Stimulated activated CD8-positive, alpha-beta memory T cell treated with anti-CD3 and anti-CD28 coated beads, Interleukin-12 subunit alpha, Interleukin-12 subunit beta, amount 100 ng/mL, for 1 hour (primary cell): ENCODE measurements around the gene NPBWR2.
A peak's percentile ranks its signal among the peaks of the same experiment; 100 is the strongest.

Experiments used
- DNase-seq: peaks from one replicate; pipeline ENCODE4 v3.0.0-alpha.2; 2020; ENCODE audit warnings: low read depth

The NPBWR2 gene

DNA sequence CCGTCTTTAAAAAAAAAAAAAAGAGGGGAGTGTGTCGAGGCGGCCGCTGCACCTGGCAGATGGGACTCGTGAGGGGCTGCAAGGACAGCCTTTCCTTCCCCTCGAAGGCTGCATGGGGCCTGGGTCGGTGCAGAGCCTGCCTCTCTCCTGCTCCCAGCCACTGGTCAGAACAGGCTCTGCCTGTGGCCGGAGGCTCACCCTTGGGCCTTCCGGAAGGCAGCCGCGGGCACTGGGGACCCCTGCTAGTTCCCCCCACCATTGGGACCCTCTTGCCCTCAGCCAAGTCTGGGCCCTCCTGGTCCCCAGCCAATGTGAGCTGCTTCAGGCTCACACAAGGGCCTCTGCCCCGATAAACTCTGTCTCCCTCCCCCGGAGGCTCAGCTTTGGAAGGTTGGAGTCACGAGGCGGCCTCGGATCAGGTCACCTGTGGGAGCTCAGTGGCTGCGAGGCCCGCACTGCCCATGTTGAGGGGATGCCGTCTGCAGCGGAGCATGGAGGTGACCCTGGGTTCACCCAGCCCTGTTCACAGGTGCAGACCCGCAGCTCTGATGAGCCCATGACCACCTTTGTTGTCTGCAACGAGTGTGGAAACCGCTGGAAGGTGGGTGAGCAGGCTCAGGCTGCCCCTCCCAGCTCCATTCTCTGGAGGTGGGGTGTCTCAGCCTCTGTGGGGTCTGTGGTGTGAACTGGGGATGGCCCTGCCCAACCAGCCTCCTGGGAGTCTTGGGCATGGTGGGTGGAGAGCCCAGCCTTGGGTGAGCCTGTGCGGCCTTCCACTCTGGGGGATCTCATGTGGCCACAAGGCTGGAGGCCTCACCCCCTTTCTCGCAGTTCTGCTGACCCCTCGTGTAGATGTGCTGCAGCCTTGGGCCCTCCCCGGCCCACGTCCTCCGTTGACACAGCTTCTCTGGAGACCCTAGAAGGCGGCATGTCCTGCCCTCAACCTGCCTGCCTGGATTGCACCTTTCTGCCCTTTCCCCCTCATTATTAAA lies 35.7 kb downstream of the NPBWR2 start:
- DNase-seq = no peak

DNA sequence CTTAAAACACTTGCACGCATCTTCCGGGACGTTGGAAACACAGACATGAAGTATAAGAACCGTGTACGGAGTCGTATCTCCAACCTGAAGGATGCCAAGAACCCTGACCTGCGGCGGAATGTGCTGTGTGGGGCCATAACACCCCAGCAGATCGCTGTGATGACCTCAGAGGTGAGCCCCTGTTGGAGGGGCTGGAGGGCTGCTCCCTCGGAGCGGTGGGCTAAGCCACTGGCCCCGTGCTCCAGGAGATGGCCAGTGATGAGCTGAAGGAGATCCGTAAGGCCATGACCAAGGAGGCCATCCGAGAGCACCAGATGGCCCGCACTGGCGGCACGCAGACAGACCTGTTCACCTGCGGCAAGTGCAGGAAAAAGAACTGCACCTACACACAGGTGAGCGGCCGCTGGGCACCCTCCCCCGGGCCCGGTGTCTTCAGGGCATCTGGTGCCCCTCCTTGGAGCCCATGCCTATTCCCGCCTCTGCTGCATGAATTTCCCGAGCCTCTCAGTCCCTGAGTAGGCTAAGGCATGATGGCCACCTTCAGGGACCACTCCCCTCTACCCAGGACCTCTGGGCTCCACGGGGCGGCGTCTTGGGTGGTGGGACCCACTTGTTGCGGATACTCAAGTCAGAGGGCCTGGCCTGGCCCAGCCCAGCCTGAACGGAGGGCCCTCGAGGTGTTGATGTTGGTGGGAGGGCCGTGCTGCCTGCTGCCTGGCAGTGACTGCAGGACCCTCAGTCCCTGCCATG lies 36.9 kb downstream of the NPBWR2 start:
- DNase-seq = no peak

DNA sequence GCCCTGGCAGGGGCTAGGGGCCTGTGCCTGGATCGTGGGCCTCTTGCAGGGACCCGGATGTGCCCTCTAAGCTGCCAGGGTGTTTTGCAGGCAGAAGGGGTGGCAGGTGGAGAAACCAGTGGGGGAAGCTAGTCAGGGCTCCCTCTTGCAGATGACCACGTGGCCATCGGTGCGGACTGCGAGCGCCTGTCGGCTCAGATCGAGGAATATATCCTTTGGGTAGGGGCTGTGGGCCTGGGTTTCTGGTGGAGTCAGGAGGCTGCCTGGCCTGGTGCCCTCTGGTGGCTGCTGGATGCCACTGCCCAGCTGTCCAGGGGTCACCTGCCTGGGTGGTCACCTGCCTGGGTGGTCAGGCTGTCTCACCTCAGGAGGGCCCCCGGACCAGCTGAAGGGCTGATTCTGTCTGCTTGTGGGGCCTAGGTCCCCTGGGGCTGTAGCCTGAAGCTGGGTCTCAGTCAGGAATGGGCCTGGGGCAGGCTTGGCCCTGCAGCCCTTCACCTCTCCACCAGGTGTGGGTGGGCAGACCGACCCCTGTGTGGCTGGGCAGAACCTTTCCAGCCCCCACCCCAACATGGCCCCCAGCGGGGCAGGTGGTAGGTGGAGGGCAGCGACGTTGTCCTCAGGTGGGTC lies 37.6 kb downstream of the NPBWR2 start:
- DNase-seq = no peak

DNA sequence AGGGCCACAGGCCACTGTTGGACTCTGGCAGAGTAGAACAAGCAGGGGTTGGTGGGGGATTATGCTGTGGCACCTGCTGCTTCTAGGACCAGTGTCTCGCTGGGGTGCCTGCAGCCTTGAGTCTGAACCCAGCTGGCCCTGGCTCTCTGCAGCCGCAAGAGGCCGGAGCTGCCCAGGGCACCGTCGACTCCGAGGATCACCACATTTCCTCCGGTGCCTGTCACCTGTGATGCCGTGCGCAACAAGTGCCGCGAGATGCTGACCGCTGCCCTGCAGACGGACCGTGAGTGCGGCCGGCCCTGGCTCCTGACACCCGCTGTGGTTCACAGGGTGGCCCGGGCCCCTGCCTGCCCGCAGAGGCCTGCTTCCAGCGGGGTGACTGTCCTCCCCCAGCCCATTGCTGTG lies 38.2 kb downstream of the NPBWR2 start:
- no peak for DNase-seq

DNA sequence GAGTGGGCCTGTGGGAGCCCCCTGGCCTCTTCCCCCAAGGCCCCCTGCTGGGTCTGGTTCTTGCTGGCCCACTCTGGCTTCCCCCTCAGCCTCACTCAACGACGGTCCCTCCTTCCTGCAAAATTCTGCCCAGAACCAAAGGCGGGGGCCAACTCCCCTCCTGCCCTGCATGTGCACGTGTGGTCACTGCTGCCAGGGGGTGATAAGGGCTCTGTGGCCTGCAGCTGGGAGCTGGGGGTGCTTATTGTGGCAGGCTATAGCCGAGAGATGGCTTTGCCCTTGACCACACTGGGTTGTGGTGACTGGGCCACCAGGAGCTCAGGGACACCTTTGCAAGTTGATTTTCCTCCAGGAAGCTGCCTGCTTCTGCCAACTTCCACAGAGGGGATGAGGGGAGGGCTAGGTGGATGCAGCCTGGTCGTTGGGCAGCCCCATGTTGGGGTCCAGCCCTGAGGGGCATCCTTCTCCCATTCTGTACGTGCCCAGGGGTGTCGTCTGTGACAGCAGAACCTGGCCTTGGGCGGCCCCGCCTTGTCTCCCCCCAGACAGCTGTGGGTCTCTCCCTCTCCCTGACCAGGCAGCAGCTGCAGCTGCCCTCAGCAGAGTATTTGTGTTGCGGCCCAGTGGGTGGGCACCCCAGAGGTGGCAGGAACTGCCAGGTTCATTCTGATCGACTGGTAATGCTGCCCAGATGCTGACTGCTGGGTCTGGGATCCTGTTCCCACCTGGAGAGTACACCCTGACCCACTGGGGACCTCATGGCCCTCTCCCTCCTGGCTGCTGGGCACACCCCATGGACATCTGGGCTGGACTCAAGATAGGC lies 38.8 kb downstream of the NPBWR2 start:
- no peak for DNase-seq

DNA sequence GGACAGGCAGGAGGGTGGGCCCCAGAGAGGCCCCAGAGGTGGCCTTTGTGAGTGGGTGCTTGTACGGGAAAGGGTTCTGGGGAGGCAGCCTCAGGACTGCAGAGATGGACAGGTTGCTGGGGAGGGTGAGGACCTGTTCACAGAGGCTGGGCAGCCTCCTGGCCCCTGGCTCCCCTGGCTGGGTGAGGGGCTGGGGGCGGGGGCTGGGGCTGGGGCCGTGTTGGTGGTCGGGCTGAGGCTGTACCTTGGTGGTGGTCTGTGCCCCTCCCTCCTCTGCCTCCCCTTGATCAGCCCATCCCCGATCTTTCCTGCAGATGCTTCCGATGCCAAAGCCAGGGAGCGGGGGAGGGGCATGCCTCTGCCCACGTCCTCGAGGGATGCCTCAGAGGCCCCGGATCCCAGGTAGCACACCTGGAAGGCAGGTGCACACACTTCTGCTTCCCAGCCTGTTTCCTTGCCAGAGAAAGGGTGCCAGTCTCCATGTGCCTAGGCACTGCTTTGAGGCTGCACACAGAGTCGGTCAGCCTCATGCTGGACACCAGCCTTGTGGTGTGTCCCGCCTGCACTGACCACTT lies 39.5 kb downstream of the NPBWR2 start:
- no peak for DNase-seq

DNA sequence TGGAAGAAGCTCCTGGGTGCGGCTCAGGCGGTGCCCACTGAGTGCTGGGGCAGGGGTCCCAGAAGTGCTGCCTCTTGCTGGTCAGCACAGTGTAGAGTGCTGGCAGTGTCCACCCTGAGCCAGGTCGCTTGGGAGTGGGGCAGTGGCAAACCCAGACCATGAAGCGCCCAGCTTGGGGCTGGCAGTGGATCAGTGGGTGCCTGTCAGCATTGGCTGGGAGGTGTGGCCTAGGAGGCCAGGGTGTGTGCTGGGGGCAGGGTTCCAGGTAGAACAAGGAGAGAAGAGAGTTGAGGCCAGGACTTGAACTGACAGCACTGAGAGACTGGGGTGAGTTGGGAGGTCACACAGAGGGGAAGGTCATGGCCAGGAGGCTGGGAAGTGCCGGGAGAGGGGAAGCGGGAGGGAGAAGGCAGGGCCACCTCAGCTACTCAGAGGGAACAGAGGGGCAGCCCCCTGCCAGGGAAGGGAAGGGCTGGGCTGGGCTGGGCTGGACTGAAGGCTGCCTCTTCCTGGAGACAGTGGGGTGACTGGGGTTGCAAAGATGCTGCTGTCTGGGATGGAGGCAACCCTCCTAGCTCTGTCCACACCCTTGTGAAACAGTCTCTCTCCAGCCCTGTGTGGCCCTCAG lies 40.2 kb downstream of the NPBWR2 start:
- DNase-seq = no peak

DNA sequence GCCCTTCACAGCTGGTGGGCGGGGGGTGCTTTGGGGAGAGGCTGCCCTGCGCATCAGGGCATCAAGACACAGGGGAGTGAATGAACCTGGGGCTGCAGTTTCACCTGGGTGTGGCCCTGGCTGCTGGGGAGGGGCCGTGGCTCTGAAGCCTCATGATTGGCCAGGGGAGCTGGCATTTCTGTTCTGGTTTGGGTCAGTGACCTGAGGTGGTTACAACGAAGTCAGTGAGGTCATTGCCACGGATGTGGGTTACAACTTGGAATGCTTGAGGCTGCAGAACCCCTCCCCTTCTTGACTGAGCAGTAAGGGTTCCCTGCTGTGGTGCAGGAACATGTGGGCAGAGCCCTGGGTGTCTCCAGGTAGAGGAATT lies 41.4 kb downstream of the NPBWR2 start:
- DNase-seq = no peak

DNA sequence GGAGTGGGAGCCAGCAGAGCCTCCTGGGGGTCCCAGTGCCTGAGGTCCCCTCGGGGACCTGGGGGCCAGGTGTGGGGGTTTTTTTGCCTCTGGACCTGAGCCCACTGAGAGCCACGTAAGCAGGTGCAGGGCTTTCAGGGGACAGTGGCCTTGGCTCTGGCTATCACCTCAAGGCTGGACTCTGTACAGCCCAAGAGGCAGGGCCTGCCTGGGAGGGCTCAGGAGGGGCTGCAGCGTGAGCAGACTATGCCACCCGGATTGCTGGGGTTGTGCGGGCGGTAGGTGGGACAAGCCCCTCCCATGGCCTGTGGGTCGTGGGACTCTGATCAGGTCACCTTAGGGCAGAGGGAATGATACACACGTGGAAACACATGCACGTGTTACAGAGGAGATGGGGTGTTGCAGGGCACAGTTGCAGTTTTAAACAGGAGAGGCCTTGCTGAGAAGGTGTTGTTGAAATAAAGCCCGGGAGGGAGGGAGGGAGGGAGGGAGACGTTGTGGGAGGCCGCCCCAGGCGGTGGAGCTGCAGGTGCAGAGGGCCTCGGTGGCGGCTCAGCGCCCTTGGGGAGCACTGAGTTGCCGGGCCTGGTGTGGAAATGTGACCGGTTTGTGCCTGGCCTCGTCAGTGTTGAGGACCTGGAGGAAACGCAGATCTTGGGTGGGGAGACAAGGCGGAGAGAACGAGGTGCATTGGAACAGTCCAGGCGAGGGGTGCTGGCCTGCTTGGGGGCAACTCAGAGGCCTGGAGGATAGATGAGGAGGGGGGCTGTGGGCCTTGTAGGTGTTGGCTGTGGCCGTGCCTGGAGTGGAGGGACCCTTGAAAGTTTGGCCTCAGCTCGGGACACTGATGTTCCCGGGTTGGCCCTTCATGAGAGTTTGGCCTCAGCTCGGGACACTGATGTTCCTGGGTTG lies 42.0 kb downstream of the NPBWR2 start:
- no peak for DNase-seq

DNA sequence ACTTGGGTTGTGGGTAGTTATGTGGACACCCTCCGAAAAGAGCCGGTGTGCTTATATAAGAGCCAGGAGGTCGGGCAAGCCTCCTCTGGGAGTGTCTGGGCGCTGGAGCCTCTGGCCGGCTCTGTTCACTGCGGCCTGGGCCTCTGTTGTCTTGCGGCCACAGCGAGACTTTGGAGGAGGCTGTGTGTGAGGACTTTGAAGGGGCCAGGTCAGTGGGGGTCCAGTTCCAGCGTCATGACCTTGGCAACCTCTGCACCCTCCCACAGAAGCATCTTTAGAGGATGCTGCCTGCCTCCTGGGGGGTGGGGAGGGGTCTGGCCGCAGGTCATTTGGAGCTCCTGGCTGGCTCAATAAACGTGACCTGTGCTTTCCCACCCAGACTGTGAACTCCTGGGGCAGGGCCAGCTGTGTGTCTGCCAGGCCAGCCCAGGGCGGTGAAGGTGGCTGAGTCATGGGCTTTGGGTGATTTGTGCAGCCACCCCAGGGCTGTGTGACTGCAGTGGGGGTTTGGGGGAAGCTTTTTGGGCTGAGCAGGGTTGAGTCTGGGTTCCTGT lies 43.1 kb downstream of the NPBWR2 start:
- DNase-seq = no peak

DNA sequence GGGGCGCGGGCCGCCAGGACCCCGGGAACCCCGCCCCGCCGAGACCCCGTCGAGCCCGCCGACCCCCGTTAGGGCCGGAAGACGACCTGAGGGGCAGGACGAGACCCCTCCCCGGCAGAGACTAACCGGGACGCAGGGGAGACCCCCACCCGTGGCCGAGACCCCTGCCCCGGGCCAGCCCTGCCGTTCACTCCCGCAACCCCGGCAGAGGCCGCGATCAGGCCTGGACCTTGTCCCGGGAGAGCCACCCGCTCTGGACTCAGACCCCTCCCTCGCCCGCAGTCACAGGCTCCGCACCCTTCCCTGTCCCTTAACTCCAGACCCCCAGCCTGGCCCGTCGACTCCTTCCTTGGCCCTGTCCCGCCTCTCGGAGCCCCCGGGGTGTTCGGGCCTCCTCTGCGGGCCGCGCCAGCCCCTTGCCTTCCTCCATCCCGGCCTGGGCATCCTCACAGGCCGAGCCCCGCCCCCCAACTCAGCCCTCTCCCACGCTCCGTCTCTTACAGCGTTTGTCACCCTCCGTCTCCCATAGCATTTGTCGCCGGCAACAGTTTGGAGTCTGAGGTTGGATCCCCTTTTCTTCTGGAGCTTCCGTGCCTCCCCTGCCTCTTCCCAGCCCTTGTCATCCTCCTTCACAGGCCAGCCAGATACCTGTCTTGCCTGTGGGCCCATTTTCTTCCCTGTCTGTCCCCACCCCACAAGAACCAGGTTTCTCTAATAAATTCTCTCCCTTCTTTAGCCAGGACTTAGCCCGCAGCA lies 43.8 kb downstream of the NPBWR2 start:
- DNase-seq = no peak

DNA sequence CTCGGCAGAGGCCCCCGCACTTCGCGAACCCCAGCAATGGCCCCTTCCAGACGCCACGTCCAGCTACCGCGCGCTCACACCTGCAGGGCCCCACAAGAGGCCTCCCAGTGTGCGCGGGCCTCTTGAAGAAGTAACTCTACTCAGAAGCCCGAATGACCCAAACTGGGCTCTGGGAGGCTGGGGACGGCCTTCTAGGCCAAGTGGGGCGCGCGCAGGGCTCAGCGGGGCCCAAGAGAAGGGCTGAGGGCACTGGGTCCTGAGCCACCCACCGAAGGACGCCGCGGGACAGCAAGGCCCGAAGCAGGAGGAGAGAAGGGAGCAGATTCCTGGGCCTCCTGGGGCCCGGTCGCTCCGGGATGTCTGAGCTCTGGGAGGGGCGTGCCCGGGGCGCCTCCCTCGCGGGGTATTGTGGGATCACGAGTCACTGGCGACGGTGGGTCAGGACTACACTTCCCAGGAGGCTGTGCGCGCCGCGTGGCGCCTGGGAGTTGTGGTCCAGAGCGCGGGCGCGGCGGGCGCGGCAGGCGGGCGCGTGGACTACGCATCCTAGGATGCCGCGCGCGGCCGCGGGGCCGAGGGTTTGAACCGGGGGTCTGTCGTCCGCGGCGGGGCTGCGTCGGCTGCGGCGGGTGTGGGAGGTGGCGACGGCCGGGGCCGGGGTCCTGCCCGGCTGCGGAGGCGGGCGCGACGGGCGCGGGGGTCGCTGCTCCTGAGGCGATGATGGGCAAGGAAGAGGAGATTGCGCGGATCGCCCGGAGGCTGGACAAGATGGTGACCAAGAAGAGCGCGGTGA lies 44.6 kb downstream of the NPBWR2 start, which contains the start of gene TCEA2:
TSS of gene TCEA2 (plus strand) at position 603 of the 793 bp plus-strand sequence. CDS start at position 718, 115 bp downstream.
- DNase-seq = peak; percentile 88

DNA sequence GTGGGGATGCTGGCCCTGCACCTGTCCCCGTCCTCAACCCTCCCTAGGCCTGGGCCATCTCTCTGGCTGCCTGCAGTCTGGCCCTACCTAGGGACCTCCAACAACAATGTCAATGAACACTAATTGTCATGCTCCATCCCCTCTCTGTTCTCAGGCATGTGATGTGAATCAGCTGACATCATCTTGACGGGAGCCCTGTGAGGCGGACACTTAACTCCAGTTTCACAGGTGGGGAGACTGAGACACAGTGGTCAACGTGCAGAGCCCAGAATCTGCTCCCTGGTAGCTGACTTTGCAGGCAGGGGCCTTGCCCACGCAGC lies 45.1 kb downstream of the NPBWR2 start:
- DNase-seq = no peak

DNA sequence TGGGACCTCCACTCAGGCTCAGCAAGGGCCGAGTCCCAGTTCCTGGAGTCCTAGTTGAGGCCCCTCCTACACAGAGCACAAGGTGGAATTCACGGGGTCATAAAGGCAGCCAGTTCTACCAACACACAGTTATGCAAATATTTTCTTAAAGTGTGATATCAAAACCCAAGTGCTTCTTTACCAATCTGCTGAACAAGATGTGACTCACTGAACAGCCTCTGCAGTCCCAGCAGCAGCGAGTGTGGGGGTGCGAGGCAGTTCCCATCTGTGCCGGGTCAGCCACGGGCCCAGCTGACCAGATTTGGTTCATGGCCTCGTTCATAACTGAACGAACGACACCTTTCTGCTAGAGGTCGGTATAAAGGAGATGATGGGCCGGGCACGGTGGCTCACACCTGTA lies 48.8 kb downstream of the NPBWR2 start:
- no peak for DNase-seq

DNA sequence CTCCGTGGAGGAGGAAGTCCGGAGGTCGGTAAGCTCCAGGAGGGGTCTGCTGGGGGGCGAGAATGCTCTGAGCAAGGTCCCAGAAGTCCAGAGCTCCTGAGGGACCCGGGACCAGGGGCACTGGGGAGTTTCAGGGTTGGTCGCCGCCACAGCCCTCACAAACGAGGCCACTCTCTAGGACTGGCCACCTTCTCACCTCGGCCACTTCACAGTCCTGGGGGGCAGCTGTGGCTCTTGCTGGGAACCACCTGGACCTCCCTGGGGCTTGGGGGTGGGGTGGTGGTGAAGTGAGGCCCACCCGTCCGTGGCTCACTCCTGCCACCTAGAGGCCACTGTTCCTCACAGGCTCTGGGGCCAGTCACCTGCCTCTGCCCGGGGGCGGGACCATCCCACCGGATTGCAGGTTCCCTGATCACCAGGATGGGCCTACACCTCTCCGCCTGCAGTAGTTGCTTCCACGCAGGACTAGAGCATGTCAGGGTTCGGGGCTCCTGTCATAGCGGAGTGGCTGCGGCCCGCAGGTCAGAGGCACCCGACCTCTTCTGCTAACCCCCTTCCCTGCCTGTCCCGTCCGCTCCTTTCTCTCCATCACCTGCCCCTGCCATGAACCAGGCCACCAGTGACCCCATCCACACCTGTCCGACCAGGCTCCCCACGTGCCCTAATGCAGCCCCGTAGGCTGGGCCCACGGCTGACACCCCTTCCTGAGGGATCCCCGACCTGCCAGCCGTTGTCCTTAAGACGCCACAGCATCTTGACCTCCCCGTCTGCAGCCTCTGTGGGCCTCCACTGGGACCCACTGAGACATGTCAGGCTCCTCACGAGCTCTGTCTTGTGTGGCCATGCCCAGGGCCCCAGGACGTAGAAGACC lies 49.5 kb downstream of the NPBWR2 start:
- peak; percentile 70 for DNase-seq

DNA sequence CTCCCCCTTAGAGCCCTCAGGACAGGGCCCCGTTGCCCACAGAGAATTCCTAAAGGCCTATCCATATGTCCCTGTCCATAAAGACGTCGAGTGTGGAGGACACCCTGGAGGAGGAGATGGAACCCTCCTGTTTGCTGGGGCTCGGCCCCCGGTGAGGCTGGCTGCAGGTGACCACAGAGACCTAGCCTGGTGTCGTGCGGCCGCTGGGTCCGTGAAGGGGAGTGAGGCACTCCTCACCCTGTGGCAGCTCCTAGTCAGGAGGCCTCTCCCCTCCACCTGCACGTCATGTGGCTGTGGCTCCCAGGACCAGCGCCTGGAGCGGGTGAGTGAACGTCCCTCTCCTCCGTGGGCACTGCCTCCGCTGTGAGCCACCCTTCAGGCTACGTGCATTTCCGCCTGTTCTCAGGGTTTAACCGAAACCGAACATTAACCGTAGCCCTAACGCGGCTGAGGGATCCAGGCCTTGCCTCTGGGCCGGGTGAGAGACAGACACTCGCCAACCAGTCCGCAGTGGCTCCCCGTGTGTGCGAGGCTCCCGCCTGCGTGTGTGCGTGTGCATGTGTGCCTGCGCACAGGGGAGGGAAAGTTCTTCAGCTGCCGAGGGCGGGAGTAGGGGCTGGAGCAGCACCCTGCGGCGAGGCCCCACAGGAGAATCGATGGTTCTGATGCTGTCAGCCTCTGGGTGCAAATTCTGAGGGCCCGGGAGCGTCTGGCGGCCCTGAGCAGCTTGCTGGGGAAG lies 50.3 kb downstream of the NPBWR2 start:
- no peak for DNase-seq

DNA sequence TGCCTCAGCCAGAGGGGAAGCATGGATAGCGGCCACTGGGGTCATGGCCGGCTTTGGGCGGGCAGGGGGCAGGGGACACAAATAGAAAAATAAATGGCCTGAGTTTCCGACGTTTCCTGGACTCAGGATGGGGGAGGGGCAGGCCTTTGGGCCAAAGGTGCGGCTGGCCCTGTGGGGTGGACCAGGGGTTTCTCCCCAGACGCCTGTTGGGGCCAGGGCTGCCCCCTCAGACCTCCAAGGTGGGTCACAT lies 50.8 kb downstream of the NPBWR2 start:
- DNase-seq = no peak
